ENCODE results near the gene HNRNPA3.

Gene HNRNPA3

GRCh38 chr2:177171418-177171865, 41.2 kb upstream of the HNRNPA3 start:
- TF ChIP-seq CTCF (IDR thresholded peaks at IDR 0.05; ENCODE audit: insufficient read depth, low read length, poor library complexity, severe bottlenecking): no peak
- TF ChIP-seq EZH2phosphoT487 (conservative IDR thresholded peaks at IDR 0.05; ENCODE audit: low read length): no peak
- no peak overlapping the region for H3K27ac ChIP-seq (ENCODE audit: low read depth, low read length)
- H4K20me1 ChIP-seq (ENCODE audit: low read depth, low read length): no peaks in the 10 kb centered on the region
- H3K9me2 ChIP-seq (replicated peaks; ENCODE audit: insufficient read depth, low read length): no peaks in the 10 kb centered on the region
- H3K9me3 ChIP-seq (ENCODE audit: insufficient read depth, low read length): no peaks in the 10 kb centered on the region
- H3K79me2 ChIP-seq (ENCODE audit: insufficient read depth, low read length): no peaks in the 10 kb centered on the region
- no peak overlapping the region for H3K4me2 ChIP-seq (ENCODE audit: low read depth, low read length, poor library complexity, severe bottlenecking)
- no peaks in the 10 kb centered on the region for H3K36me3 ChIP-seq (ENCODE audit: low read length)
- no peak overlapping the region for H2AFZ ChIP-seq (ENCODE audit: low read depth, low read length, severe bottlenecking)
- no peaks in the 10 kb centered on the region for H3K27me3 ChIP-seq (ENCODE audit: low read length)
- no peak overlapping the region for H3K4me3 ChIP-seq (ENCODE audit: insufficient read depth, low read length, poor library complexity, severe bottlenecking)
- H3K9ac ChIP-seq (ENCODE audit: low read length): no peak overlapping the region
- peaks cover 4% of the 10 kb centered on the region for H3F3A ChIP-seq (ENCODE audit: insufficient read depth)

GRCh38 chr2:177172034-177172880, 40.3 kb upstream of the HNRNPA3 start:
- H3K79me2 ChIP-seq (ENCODE audit: insufficient read depth, low read length): no peaks in the 10 kb centered on the region
- H3F3A ChIP-seq (ENCODE audit: insufficient read depth): no peaks in the 10 kb centered on the region
- no peak overlapping the region for H3K4me2 ChIP-seq (ENCODE audit: low read depth, low read length, poor library complexity, severe bottlenecking)
- H3K9me3 ChIP-seq (ENCODE audit: insufficient read depth, low read length): no peaks in the 10 kb centered on the region
- H3K27ac ChIP-seq (ENCODE audit: low read depth, low read length): no peak overlapping the region
- H4K20me1 ChIP-seq (ENCODE audit: low read depth, low read length): no peaks in the 10 kb centered on the region
- no peaks in the 10 kb centered on the region for H3K9me2 ChIP-seq (replicated peaks; ENCODE audit: insufficient read depth, low read length)
- no peak for TF ChIP-seq EZH2phosphoT487 (conservative IDR thresholded peaks at IDR 0.05; ENCODE audit: low read length)
- no peaks in the 10 kb centered on the region for H3K36me3 ChIP-seq (ENCODE audit: low read length)
- H3K27me3 ChIP-seq (ENCODE audit: low read length): no peaks in the 10 kb centered on the region
- H3K4me3 ChIP-seq (ENCODE audit: insufficient read depth, low read length, poor library complexity, severe bottlenecking): no peak overlapping the region
- no peak overlapping the region for H3K9ac ChIP-seq (ENCODE audit: low read length)
- no peak overlapping the region for H2AFZ ChIP-seq (ENCODE audit: low read depth, low read length, severe bottlenecking)

DNA sequence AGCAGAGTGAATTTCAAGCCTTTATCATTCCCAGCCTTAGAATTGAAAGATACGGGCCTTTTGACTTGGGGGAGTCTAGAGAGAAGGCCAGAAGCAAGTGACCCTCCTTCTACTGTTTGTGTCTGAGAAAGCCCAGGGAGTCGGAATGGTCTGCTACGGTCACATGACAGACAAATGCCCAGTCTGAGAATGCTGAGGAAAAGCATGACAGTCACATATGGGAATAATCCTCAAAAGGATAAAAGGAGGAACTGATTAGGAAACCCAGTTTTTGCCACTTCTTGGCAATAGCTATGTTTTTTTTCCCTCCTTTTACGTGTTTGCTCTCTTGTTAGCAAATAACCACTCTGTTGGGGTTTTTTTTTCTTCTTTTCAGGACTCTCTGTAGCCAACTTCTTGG, 38.1 kb upstream of the HNRNPA3 start:
- Histone ChIP-seq H3K9ac (ENCODE audit: low read length) (no peak overlapping the region), H2AFZ (ENCODE audit: low read depth, low read length, severe bottlenecking) (no peak overlapping the region), H4K20me1 (ENCODE audit: low read depth, low read length) (no peaks in the 10 kb centered on the region), H3K9me2 (replicated peaks; ENCODE audit: insufficient read depth, low read length) (no peaks in the 10 kb centered on the region), H3K4me2 (ENCODE audit: low read depth, low read length, poor library complexity, severe bottlenecking) (no peak overlapping the region), H3K27me3 (ENCODE audit: low read length) (no peaks in the 10 kb centered on the region), H3K36me3 (ENCODE audit: low read length) (no peaks in the 10 kb centered on the region), H3K9me3 (ENCODE audit: insufficient read depth, low read length) (no peaks in the 10 kb centered on the region), H3K79me2 (ENCODE audit: insufficient read depth, low read length) (no peaks in the 10 kb centered on the region), H3K4me3 (ENCODE audit: insufficient read depth, low read length, poor library complexity, severe bottlenecking) (no peak overlapping the region), H3F3A (ENCODE audit: insufficient read depth) (no peaks in the 10 kb centered on the region), H3K27ac (ENCODE audit: low read depth, low read length) (no peak overlapping the region)
- TF ChIP-seq EZH2phosphoT487 (conservative IDR thresholded peaks at IDR 0.05; ENCODE audit: low read length): no peak
- TF ChIP-seq CTCF (IDR thresholded peaks at IDR 0.05; ENCODE audit: insufficient read depth, low read length, poor library complexity, severe bottlenecking): no peak
